Testis (tissue), 2 donors: ENCODE data around the gene CBX2.

Source experiments
- CTCF ChIP-seq, 3 experiments: fragments of 450-650 bp in 2 of 3; fragments of 200-600 bp in 1 of 3; sonication (generic) in 1 of 3; IDR thresholded peaks; one replicate each; pipeline ENCODE4 v1.5.1; 2016 to 2019; ENCODE audit warnings: antibody characterized with exemption in 3 of 3, mild to moderate bottlenecking in 2 of 3, moderate library complexity in 1 of 3
- POLR2A ChIP-seq: fragments of 450-650 bp; IDR thresholded peaks from one replicate; pipeline ENCODE4 v1.6.1; 2017; ENCODE audit warnings: antibody characterized with exemption, mild to moderate bottlenecking, moderate library complexity

DNA sequence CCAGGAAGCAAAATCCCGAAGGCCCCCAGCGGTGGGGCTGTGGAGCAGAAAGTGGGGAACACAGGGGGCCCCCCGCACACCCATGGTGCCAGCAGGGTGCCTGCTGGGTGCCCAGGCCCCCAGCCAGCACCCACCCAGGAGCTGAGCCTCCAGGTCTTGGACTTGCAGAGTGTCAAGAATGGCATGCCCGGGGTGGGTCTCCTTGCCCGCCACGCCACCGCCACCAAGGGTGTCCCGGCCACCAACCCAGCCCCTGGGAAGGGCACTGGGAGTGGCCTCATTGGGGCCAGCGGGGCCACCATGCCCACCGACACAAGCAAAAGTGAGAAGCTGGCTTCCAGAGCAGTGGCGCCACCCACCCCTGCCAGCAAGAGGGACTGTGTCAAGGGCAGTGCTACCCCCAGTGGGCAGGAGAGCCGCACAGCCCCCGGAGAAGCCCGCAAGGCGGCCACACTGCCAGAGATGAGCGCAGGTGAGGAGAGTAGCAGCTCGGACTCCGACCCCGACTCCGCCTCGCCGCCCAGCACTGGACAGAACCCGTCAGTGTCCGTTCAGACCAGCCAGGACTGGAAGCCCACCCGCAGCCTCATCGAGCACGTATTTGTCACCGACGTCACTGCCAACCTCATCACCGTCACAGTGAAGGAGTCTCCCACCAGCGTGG lies 6.5 kb downstream of the CBX2 start:
- TF ChIP-seq POLR2A (no peak), CTCF (IDR thresholded peaks at IDR 0.05) (no peak)
